GM19240 (cell line): ENCODE measurements around the gene LOXHD1.

ENCODE experiments used
- DNase-seq: peaks from one replicate; pipeline ENCODE4 v3.0.0; 2011; ENCODE audit warnings: low spot score; ENCODE audit not compliant: insufficient read length

LOXHD1 gene

GRCh38 chr18:46481048-46481846 is 175.8 kb downstream of the LOXHD1 start:
- peak; percentile 39 for DNase-seq

GRCh38 chr18:46480226-46480625 is 176.8 kb downstream of the LOXHD1 start:
- DNase-seq = no peak

DNA sequence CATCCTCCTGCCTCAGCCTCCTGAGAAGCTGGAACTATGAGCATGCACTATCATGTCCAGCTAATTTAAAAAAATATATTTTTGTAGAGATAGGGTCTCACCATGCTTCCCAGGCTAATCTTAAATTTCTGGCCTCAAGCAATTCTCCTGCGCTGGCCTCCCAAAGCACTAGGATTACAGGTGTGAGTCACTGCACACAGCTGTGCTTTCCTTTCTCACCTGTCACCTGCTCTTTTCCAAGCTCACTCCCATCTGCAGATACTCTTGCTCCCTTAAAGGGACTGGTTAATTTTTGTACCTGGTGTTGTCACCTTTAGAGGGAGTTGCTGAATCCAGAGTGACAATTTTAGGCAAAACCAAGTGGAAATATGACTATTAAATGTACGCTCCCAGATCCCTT is 178.2 kb downstream of the LOXHD1 start:
- DNase-seq = no peak

GRCh38 chr18:46477425-46478011 is 179.5 kb downstream of the LOXHD1 start:
- no peak for DNase-seq

GRCh38 chr18:46475390-46475752 is 181.6 kb downstream of the LOXHD1 start:
- no peak for DNase-seq

GRCh38 chr18:46474487-46475389 is 182.3 kb downstream of the LOXHD1 start:
- no peak for DNase-seq

- no peak for DNase-seq
Observed at GRCh38 chr18:46471809-46472498, 185.1 kb downstream of the LOXHD1 start.

DNA sequence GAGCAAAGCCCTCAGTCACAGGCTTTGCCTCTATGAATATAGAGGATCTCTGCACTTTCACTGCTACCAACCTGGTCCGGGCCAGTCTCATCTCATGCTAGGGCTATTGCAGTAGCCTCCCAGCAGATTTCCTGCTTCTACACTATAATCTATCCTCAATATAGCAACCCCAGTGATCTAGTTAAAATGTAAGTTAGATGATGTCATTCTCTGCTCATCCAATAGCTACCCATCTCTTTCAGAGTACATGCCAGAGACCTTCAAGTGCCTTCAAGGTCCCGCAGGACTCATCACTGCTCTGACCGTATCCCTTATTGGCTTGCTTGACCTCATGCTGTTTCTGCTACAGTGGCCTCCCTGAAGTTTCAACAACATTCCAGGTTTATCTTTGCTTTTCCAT is 186.3 kb downstream of the LOXHD1 start:
- DNase-seq = no peak

- no peak for DNase-seq
Observed at GRCh38 chr18:46469186-46469915, 187.7 kb downstream of the LOXHD1 start.

DNA sequence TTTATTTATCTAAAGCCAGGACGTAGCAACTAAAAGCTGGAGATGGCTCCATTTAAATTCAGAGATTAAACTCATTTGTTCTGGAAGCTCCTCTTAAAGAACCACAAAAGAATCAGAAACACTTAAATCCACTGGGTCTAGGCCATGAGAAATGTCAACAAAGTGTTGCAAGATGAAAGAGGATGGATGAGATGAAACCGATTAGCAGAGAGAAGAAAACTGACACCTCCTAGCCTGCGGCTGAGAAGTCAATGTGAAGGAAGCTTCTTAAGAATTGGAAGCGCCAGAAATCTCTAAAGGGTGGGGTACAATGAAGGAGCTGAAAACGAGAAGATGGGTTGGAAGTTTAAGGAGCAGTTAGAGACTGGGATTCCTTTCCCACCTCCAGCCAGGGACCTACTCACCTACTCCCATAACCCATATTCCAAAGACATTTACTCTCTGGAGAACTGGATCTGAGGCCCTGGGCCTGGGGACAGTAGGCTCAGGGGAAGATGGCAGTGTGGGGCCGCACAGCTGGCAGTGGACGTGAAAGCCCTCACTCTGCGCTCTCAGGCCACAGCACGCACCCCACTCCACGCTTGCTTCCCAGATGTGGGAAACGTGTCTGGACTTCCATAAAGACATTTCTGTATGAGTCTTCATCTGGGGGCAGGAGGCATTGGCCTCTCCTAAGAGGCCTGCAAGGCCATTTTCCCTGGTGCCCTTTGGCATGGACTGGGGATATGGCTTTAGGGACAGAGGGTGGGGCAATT is 188.4 kb downstream of the LOXHD1 start:
- DNase-seq = no peak

DNA sequence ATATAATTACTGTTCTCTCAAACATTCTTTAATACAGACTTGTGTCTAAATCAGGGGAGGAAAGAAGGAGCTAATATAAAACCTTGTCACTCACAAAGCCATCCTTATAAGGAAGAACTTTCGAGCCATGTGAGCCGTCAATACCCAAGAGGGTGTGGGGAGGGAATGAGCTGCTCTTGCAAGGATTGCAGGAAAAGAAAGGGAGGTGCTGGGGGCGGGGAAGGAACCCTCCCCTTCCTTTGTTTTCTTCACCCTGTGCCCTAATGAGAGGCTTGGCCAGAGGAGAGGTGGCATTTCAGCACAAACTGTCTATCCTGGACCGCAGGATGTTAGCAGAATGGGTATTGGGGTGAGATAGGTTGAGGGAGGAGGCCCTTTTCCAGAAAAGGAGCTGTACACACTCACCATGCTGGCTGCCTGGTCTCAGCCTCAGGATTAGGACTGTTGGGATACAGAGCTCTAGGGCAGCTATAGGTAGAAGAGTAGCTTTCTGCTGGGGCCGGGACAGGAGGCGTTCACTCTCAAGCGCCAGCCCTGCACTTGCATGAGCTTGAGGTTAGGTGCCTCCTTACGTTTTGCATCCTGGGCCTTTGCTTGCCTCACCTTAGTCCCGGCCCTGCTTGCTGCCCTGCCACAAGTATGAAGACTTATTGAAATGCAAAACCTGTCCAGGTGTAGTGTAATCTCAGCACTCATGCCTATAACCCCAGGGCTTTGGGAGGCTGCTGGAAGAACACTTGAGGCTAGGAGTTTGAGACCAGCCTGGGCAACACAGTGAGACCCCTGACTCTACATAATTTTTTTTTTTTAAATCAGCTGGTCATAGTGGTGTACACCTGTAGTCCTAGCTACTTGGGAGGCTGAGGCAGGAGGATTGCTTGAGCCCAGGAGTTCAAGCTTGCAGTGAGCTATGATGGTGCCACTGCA is 190.5 kb downstream of the LOXHD1 start:
- DNase-seq = no peak

- DNase-seq = no peak
Observed at GRCh38 chr18:46464926-46465655, 191.9 kb downstream of the LOXHD1 start.

DNA sequence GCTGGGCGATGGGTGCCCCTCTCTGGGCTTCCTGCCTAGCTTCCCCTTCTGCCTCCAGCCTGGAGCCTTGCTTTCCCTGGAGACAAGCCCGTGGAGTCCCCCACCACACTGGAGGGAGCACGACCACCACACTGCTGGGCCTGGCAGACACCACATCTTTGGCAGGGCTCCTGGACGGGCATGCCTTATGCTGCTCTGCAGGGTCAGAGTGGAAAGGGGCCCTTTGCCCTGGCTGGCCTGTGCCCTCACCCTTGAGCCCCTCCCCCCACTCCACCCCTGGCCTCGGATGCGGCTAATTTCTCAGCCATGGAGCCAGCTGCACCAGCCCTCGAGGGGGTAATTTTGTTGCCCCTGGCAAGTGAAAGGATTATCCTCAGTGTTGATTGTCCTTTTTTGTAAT is 194.5 kb downstream of the LOXHD1 start:
- DNase-seq = no peak

DNA sequence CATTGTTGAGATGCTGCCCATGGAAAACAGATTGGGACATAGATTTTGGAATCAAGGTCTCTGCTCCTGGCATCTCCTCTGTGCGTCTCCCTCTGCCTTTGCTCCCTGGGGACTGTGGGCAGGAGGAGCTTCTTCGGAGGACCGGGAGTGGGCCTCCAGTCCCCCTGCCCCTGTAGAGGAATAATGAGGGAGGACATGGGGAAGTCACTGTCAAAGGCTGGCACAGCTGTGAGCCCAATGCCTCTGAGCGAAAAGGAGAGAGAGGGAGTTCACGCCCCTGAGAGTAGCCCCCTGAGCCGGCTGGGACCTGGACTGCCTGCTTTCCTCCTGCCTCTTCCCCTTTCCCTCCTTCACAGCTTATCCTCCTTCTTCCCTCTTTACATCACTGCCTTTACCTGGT is 195.0 kb downstream of the LOXHD1 start:
- no peak for DNase-seq

DNA sequence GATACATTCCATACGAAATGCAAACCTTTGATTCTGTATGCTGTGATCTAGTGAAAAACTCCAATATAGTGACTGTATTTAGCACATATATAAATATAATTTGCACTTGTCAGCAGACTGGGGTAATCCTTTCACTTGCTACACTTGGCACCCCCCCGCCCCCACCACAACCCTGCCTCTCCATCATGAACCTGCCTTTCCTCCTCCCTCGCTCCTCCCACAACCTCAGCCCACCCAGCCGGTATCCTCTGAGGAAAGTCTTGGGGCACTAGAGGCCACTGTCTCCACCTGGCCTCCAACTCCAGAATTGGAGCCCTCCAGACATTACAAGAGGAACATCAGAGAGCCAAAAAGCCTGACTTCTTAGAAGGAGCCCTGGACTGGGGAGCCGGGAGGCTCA is 196.3 kb downstream of the LOXHD1 start:
- DNase-seq = no peak

GRCh38 chr18:46459789-46460455 is 197.1 kb downstream of the LOXHD1 start:
- DNase-seq = no peak

DNA sequence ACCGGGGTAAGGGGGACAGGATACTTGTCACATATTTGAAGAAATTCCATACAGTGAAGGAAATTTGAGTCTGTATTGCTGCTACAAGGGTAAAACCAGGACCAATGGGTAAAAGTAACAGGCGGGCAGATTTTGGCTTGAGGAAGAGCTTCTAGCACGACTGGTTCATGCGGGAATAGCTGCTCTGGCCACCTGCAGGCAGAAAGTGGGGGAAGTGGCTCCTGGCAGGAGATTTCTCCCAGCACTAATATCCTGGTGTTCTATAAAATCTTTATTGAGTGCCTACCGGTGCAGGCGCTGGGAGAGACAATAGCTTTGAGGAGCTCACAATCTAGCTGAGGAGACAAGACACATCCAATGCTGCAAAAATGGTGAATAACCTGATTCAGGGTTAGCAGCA is 198.5 kb downstream of the LOXHD1 start:
- DNase-seq = no peak

- no peak for DNase-seq
Observed at GRCh38 chr18:46456691-46457090, 200.3 kb downstream of the LOXHD1 start.
